Head of caudate nucleus (tissue), 42 donors: Measurements from ENCODE around the gene GNPNAT1.

Experiments
- DNase-seq, 42 donors: peaks; one replicate each; pipeline versions ENCODE4 v3.0.0 to v3.0.0-alpha.2; 2020 to 2021; ENCODE audit warnings: mixed read lengths in 7 of 42
- intact Hi-C: fragments of 100-400 bp; cut with DNase I; formaldehyde crosslinking; loops from one replicate; pipeline ENCODE4 v1.15.0; 2022

Gene GNPNAT1

GRCh38 chr14:52791223-52792096 lies at the start of gene GNPNAT1:
TSS of gene GNPNAT1 (minus strand) at chr14:52791607. CDS start at chr14:52784650, 6,957 bp downstream.
- DNase-seq, result peak; percentile 60 to 92 (median 82)

GRCh38 chr14:52840877-52841276 lies 49.5 kb upstream of the GNPNAT1 start:
- peak in 30 of 42 donors; percentile 7 to 72 (median 34) for DNase-seq
- intact Hi-C loops, result no loop called here

More at GRCh38 chr14:52791223-52792096, at the start of gene GNPNAT1:
- intact Hi-C loops, result loop anchor here (10.0 kb wide), 1 partner anchor 87 kb away; the partner anchor contains the start of gene PSMC6

- intact Hi-C loops, result no loop called here
- no peak for DNase-seq
These were observed 46.0 kb upstream of the GNPNAT1 start for GRCh38 chr14:52837451-52837850.

- DNase-seq, result no peak
- intact Hi-C loops, result no loop called here
These were observed 44.7 kb upstream of the GNPNAT1 start for GRCh38 chr14:52836063-52836462.

- intact Hi-C loops, result no loop called here
- peak; percentile 39 to 95 (median 78) for DNase-seq
These were observed 43.9 kb upstream of the GNPNAT1 start for GRCh38 chr14:52835122-52835903.

GRCh38 chr14:52834440-52834842 lies 43.0 kb upstream of the GNPNAT1 start:
- intact Hi-C loops, result no loop called here
- no peak for DNase-seq

GRCh38 chr14:52833891-52834290 lies 42.5 kb upstream of the GNPNAT1 start:
- DNase-seq, result no peak
- intact Hi-C loops, result no loop called here

- intact Hi-C loops, result loop anchor here (10.0 kb wide), 1 partner anchor 225 kb away; no protein-coding TSS in a partner anchor
These were observed 38.2 kb upstream of the GNPNAT1 start for GRCh38 chr14:52829527-52830185.

GRCh38 chr14:52827426-52827825 lies 36.0 kb upstream of the GNPNAT1 start:
- no peak for DNase-seq
- intact Hi-C loops, result loop anchor here (10.0 kb wide), 1 partner anchor 227 kb away; no protein-coding TSS in a partner anchor

More at GRCh38 chr14:52829527-52830185, 38.2 kb upstream of the GNPNAT1 start:
- DNase-seq, result no peak

GRCh38 chr14:52825085-52825484 lies 33.7 kb upstream of the GNPNAT1 start:
- no peak for DNase-seq
- intact Hi-C loops, result loop anchor here (10.0 kb wide), 1 partner anchor 230 kb away; no protein-coding TSS in a partner anchor

GRCh38 chr14:52824462-52824861 lies 33.1 kb upstream of the GNPNAT1 start:
- intact Hi-C loops, result loop anchor here (5.0 to 10.0 kb wide), 3 partner anchors 138 to 483 kb away; no protein-coding TSS in a partner anchor
- no peak for DNase-seq

GRCh38 chr14:52821805-52822250 lies 30.4 kb upstream of the GNPNAT1 start:
- intact Hi-C loops, result loop anchor here (5.0 to 10.0 kb wide), 3 partner anchors 140 to 485 kb away; no protein-coding TSS in a partner anchor
- DNase-seq, result no peak

GRCh38 chr14:52808101-52808500 lies 16.7 kb upstream of the GNPNAT1 start:
- intact Hi-C loops, result no loop called here
- no peak for DNase-seq

- no peak for DNase-seq
- intact Hi-C loops, result no loop called here
These were observed 14.7 kb upstream of the GNPNAT1 start for GRCh38 chr14:52806115-52806514.

GRCh38 chr14:52802597-52802996 lies 11.2 kb upstream of the GNPNAT1 start:
- intact Hi-C loops, result no loop called here
- DNase-seq, result no peak

GRCh38 chr14:52801014-52801712 lies 9.8 kb upstream of the GNPNAT1 start:
- intact Hi-C loops, result no loop called here
- DNase-seq, result no peak

- no peak for DNase-seq
- intact Hi-C loops, result loop anchor here (10.0 kb wide), 1 partner anchor 94 kb away; the partner anchor contains the start of gene PSMC6
These were observed 7.4 kb upstream of the GNPNAT1 start for GRCh38 chr14:52798826-52799225.

GRCh38 chr14:52797653-52798052 lies 6.2 kb upstream of the GNPNAT1 start:
- DNase-seq, result no peak
- intact Hi-C loops, result loop anchor here (10.0 kb wide), 1 partner anchor 93 kb away; the partner anchor contains the start of gene PSMC6
